GM23338 (cell line): ENCODE measurements around the gene C6orf89.

Source experiments
- CREB1 ChIP-seq: fragments of 250-450 bp; sonication (Bioruptor Pico); IDR thresholded peaks from 2 replicates; pipeline ENCODE4 v1.5.0; 2020; ENCODE audit warnings: low read depth, mild to moderate bottlenecking, moderate library complexity
- CTCF ChIP-seq, 2 experiments: fragments of 200-600 bp in 1 of 2; sonication (generic) in 1 of 2; conservative IDR thresholded peaks; 2 replicates each; pipeline versions ENCODE4 v1.5.1 to v1.6.1; 2016 to 2017; ENCODE audit warnings: antibody characterized with exemption in 2 of 2, low read depth in 2 of 2, mild to moderate bottlenecking in 2 of 2, moderate library complexity in 1 of 2
- ETS1 ChIP-seq: IDR thresholded peaks from 2 replicates; pipeline ENCODE4 v1.6.1; 2016; ENCODE audit warnings: antibody characterized with exemption
- EZH2 ChIP-seq: fragments of 200-600 bp; sonication (generic); IDR thresholded peaks from one replicate; pipeline ENCODE4 v1.8.0; 2017; ENCODE audit warnings: antibody characterized with exemption, mild to moderate bottlenecking, low read depth; ENCODE audit not compliant: unreplicated experiment
- EZH2phosphoT487 ChIP-seq: fragments of 200-600 bp; sonication (generic); IDR thresholded peaks from one replicate; pipeline ENCODE4 v1.8.1; 2018; ENCODE audit warnings: antibody characterized with exemption; ENCODE audit not compliant: unreplicated experiment
- JUNB ChIP-seq: IDR thresholded peaks from one replicate; pipeline ENCODE4 v1.6.1; 2016; ENCODE audit warnings: antibody characterized with exemption; ENCODE audit not compliant: unreplicated experiment
- POLR2AphosphoS5 ChIP-seq: IDR thresholded peaks from 2 replicates; pipeline ENCODE4 v1.6.1; 2016; ENCODE audit warnings: antibody characterized with exemption, low read depth
- REST ChIP-seq: IDR thresholded peaks from one replicate; pipeline ENCODE4 v1.6.1; 2018; ENCODE audit warnings: antibody characterized with exemption; ENCODE audit not compliant: unreplicated experiment
- STAT1 ChIP-seq: IDR thresholded peaks from one replicate; pipeline ENCODE4 v1.6.1; 2016; ENCODE audit warnings: antibody characterized with exemption; ENCODE audit not compliant: unreplicated experiment
- ZNF462 ChIP-seq: fragments of 250-450 bp; sonication (Bioruptor Pico); IDR thresholded peaks from 2 replicates; pipeline ENCODE4 v1.5.0; 2020; ENCODE audit warnings: mild to moderate bottlenecking, moderate library complexity

- TF ChIP-seq POLR2AphosphoS5, result no peak
- TF ChIP-seq REST, result no peak
- TF ChIP-seq EZH2, result no peak
- TF ChIP-seq CREB1 (CRISPR knock-in tag), result no peak
- no peak for TF ChIP-seq CTCF (conservative IDR thresholded peaks at IDR 0.05; ENCODE audit: low read depth in 2 of 2)
- no peak for TF ChIP-seq ETS1
- no peak for TF ChIP-seq EZH2phosphoT487
- TF ChIP-seq JUNB, result no peak
- TF ChIP-seq STAT1, result no peak
- no peak for TF ChIP-seq ZNF462 (CRISPR knock-in tag)
Observed at GRCh38 chr6:36848658-36849441, 36.9 kb upstream of the C6orf89 start.
